ENCODE results near the gene NYAP2.
A peak's percentile ranks its signal among the peaks of the same experiment; 100 is the strongest.

Gene NYAP2

DNA sequence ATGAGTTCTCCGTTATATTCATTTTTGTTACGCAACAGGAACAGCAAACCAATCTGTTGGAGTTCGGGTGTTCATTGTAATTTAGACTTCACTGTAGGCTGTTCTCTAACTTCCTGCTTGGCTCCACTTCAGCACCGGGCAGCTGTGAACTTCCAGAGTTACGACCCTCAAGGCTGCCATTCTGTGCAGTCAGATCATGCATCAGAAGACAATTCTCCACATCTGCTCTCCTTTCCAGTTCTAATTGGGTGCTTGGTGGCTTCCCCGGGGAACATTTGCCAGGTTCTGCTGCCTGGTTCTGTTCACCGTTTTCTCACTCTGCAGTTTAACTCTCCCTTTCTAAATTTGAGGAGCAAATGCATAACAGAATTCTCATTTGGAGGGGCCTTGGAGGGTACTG, 237.7 kb downstream of the NYAP2 start:
- no peak for DNase-seq

DNA sequence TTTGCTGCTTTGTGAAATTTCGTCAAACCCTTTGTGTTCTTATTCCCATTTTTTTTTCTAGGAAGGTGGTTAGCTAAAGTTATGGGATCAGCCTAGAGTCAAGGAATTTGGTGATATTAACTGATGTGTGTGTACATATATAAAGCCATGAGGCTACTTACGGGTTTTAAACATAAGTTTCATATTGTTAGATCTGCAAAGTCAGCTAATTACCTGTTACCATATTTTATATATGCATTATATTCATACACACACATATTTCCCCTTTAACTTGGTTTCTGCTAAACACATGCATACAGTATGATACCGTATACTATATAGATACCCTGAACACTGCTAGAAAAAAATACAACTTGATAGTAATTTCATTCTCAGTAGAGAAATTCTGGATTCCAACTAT, 241.0 kb downstream of the NYAP2 start:
- no peak for DNase-seq

- DNase-seq: peak; percentile 9
Observed at GRCh38 chr2:225649274-225649673, 249.8 kb downstream of the NYAP2 start.

DNA sequence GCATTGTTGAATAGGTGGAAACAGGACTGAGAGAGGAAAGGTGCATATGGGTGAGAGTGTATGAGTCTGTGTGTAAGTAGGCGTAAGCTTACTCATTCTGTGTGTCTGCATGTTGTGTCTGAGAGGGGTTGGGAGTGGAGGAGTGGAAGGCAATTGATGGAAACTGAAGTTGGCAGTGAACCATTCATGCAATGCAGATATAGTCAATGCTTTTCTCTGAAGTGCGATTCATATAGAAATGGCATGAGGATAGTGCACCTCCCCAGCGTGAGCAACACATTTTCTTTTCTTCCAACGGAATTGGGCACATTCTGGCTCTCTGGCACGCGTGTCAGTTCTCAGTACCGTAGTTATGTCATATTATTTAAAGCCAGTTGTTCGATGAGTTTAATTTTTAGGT, 250.5 kb downstream of the NYAP2 start:
- DNase-seq: no peak

DNA sequence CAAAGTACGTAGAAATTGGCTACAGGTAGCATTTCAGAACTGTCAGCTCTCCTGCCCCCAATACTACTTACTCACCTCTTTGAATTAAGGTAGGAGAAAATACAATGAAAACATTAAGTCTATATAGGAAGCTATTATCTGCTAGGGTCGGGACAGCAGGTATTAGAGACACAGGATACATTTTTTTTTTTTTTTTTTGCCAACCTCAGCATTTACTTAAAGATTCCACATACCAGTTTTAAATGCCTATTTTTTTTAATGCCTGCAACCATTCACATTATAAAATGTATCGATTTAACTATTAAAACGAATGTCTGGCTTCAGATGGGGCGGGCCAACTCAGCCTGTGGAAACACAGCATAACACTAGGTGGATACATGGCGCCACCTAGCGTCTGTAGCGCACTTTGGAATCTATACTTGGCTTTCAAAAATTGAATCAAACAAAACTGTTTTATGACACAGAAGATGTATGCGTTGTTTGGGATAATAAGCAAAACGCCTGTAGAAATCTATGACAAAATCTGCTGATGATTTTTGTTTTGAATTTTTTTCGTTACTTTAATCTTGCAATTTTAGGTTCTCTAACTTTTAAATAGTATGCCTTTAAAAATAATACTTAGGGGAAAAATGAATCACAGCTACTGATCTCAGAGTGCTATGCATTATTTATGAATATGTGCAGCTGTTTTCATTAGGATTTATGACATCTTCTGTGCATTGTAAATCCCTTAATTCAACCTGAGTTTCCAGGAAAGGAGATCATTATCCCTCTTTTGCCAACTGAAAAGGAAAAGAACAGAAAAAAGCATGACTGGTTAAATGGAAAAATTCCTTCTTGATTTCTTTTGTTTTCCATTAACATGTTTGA, 261.0 kb downstream of the NYAP2 start:
- peak; percentile 58 for DNase-seq

GRCh38 chr2:225662101-225662500, 262.6 kb downstream of the NYAP2 start:
- DNase-seq: no peak

GRCh38 chr2:225667445-225667844, 267.9 kb downstream of the NYAP2 start:
- no peak for DNase-seq

GRCh38 chr2:225668606-225669266, 269.2 kb downstream of the NYAP2 start:
- DNase-seq: peak; percentile 37

- DNase-seq: peak; percentile 20
Observed at GRCh38 chr2:225670111-225670974, 270.8 kb downstream of the NYAP2 start.

- DNase-seq: no peak
Observed at GRCh38 chr2:225678792-225679191, 279.3 kb downstream of the NYAP2 start.

DNA sequence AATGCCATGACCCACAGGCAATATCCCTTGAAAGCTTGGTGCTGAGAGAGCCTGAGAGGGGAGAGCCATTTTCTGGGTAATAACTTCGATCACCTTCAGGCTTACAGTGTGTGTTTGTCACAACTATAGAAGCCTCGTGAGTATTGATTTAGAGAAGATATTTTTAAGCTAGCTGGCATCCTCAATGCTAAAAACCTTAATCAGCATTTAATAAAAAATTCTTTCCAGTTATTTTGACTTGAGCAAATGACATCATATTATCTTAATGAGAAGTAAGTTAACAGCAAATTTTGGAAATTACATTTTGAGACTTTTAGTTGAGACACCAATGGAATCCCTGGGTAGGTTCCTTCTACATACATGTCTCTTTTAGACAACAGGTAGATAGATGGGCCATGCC, 283.7 kb downstream of the NYAP2 start:
- DNase-seq: no peak

- DNase-seq: no peak
Observed at GRCh38 chr2:225690153-225690552, 290.6 kb downstream of the NYAP2 start.

- no peak for DNase-seq
Observed at GRCh38 chr2:225691711-225692110, 292.2 kb downstream of the NYAP2 start.

DNA sequence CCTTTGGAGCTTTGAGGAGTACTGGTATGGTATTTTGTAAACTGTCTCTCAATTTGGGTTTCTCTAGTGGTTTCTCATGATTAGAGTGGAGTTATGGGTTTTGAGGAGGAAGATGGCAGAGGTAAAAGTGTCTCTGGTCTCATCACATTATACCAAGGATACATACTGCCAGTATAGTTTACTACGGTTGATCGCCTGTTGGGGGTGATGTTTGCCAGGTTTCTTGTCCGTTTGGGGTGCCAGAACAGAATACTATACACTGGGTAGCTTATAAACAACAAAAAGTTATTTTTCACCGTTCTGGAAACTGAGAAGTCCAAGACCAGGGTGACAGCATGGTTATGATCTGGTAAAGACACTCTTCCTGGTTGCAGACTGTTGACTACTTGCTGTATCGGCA, 293.7 kb downstream of the NYAP2 start:
- DNase-seq: no peak

- no peak for DNase-seq
Observed at GRCh38 chr2:225694664-225695063, 295.2 kb downstream of the NYAP2 start.

- DNase-seq: no peak
Observed at GRCh38 chr2:225697936-225698335, 298.4 kb downstream of the NYAP2 start.
